RPMI8226 (cell line): ENCODE results near the gene DRICH1.
"Not testable (repeated sequence)": the region's sequence is repeated elsewhere in the genome, so short reads cannot be mapped to it uniquely, and the experiment has no call there.

Source experiments
- DNase-seq: peaks from one replicate; pipeline ENCODE4 v3.0.0-alpha.2; 2015

Gene DRICH1

DNA sequence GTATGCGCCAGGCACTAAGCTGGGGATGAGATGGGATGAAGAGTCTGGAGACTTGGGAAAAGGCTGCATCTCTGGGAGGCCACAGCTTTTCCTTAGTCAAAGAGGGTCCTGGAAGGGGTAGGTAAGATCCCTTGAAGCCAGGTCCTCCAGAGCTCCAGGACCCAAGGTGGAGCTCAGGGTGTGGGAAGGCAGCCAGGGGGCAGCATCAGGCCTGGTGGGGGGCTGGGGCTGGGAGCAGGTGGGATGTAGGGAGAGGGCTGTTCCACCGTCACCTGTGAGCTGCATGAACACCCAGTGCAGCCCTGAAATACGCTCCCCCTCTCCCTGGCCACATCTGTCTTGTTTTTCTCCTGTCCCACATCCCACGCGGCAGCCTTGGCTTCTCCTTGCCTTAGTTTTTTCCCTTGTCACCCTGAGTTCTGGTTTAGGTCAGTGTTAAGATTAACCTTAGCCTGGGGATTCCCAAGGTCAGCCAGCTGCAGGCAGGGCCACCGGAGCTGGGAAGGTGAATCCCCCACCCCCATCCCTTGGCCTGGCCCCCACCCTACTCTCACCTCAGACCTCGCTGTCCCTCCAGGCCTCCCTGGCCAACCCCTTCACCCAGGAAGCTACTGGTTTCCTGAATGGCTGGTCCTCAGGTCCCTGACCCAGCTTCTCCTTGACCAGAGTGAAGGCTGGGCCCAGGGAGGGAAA lies 34.4 kb downstream of the DRICH1 start:
- DNase-seq = not testable (repeated sequence)

DNA sequence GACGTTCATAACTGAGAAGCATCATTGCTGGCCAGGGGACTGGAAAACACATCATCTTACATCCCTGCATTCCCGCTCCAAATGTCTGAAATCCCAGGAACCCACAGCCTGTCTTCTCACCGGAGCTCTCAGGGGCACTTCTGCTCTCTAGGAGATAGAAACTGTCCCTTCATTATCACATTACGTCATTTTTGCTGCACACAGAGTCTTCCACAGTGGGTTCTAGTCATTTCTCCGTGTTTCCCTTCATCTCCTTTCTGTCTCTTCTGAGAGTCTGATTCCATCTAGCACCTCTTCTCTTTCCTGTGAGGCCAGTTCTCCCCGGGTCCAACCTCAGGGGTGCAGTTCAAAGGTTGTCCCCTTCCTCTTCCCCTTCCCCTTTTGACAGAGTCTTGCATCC lies 36.2 kb downstream of the DRICH1 start:
- not testable (repeated sequence) for DNase-seq

DNA sequence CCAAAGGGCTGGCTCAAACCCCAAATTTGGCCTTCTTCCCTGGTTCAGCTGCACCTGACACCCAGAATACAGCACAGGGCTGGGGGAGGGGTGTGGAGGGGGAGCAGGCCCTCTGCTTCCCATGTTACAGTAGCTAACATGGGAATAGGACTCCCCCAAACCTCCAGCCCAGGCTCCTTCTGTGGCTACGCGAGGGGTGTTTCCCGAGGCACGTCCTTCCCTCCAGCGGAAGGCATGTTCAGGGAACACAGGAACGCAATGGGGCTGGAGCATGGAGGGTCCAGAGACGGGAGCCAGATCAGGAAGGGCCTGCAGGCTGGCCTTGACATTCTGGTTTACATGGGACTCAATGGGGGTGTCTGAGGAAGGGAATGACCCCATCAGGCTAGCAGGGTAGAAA lies 40.3 kb downstream of the DRICH1 start:
- DNase-seq = no peak

DNA sequence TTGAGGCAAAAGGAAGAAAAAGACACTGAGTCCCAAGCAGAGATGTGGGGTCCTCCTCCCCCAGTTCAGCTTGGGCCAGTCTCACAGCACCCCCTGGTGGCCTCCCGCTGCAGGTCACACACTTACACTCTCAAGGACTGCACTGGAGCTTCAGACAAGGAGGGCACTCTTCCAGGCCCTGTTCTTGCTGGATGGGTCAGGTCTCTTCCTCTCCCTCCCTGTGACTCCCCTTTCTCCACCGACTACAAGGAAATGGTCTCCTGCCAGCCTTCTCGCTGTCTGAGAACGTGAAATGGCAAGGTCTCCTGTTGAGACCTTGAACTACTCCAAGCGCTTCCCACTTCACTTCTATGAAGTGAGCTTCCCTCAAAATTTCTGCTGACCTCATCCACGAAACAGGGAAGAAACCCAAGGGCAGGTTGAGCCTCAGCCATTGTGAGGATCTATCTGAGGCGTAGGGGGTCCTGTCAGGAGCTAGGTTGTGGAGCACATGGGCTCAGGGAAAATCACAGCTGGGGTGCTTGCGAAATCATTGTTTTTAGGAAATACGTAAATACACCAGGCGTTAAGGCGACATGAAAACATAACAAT lies 40.8 kb downstream of the DRICH1 start:
- DNase-seq = peak; percentile 51

DNA sequence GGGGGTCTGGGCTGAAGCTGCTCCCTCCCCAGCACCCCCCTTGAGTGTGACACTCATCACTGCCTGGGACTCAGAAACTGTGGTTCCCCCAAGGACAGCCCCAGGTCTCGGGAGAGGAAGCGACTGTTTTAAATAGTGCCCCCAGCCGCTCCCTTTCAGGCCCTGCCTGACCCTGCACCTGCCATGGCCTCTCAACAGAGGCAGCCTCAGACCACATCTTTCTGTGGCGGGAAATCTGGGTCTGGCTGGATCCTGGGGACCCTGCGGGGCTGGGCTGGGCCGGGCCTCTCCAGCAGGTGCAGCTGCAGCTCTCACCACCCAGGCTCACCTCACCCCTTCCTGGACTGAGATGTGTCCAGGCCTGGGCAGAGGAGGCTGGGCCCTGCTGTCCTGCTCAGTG lies 48.3 kb downstream of the DRICH1 start:
- DNase-seq = peak; percentile 18

DNA sequence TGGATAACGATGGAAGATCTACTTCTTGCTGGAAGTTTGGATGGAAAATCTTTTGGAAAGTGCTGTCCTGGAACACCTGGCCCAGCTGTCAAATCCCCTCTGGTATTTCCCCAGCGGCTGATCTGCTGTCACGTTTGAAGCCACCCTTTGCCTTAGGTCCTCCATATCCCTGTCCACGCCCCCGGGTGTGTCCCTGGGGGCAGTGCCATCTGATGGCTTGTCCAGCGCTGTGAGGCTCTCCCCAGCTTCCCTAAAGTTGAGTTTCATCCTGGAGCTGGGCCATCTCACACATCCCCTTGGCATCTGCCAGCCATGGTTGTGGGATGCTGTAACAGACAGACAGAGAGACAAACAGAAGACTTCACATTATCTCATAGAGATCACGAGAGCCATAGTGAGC lies 49.0 kb downstream of the DRICH1 start:
- no peak for DNase-seq

DNA sequence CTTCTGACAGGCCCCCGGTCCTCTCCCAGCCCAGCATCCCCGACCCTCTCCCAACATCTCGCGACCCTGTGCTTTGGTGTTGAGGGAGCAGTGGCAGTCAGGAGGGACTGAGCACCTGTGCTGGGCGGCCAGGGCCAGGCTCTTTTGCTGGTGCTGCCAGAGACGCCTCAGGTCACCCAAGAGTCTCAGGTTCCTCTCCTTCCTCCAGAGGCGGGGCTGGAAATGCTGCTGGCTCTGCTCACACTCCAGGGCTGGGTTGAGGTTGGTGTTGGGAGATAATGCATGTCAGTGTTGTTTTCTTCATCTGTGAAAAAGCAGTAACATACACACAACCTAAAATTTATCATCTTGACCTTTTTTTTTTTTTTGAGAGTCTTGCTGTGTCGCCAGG lies 50.9 kb downstream of the DRICH1 start:
- DNase-seq = no peak

DNA sequence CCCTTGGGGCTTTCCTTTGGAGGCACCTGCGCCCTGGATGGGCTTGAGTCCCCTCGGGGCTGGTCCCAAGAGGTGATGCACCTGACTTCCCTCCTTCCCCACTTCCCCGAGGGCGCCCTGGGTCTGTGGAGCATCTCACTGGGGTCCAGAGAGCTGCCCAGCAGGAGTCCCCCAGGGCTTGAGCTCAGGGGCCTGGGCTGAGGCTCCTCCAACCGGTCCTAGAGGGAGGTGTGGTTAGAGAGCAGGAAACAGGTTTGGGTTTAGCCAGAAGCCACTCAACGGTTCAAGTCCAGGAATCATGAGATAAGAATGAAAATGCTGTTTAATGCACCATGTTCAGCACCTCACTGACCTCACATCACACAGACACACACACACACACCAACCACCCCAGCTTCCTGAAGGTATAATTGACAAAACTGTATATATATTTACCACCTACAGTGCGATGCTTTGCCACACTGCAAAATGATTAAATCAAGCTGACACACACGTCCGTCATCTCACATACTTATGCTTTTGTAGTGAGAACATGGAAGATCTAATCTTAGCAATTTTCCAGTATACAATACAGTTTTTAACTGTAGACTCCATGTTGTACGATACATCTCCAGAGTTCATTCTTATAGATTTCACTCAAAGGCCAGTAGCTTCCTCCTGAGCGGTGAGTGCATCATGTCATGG lies 51.4 kb downstream of the DRICH1 start:
- no peak for DNase-seq

DNA sequence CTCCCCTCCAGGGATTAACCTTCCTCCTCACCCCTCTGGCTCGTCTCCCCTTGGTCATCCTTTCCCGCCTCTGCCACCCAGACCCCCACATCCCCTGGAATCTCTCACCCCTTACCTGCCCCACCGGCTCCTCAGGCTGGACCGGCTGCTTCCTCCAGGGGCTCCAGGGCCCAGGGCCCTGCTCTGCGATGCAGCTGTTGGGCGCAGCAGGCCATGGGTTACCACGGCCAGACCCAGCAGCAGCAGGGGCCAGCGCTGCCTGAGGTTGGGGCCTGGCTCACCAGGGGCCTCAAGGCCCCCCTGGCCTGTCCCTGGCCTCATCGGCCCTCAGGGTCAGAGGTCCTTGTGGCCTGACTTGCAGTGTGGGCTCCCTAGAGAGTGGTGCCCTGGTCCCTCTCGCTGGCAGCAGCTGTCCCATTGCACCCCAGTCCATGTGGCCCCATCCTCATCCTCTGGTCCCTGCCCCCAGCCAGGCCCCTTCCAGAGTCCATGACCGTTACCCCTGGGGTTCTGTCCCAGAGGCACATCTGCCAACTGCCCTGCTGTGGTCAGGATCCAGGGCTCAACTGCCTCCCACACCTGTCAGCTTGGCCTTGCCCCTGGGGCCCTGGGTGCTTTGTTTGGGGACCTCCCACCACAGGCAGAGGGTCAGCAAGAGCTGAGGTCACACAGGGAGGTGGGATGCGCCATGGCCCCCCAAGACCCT lies 52.1 kb downstream of the DRICH1 start, which contains the start of gene IGLL1:
Gene IGLL1 (minus strand): TSS at position 421 of the 706 bp plus-strand sequence. CDS start 100 bp downstream, at position 321.
- no peak for DNase-seq

DNA sequence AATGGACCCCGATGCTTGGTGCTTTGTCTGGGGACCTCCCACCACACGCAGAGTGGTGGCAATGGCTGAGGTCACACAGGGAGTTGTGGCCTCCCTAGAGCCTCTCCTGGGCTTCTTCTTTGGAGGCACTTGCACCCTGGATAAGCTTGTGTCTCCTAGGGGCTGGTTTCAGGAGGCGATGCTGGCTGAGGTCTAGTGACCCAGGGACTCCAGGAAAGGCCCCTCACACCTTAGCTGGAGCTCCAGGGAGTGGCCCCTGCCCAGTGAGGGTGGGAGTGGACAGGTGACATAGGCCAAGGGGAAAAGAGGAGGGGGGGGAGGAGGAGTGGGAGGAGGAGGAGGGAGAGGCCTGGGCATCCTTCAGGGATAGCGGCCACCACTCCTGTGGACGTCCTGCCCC lies 52.8 kb downstream of the DRICH1 start:
- DNase-seq = no peak

DNA sequence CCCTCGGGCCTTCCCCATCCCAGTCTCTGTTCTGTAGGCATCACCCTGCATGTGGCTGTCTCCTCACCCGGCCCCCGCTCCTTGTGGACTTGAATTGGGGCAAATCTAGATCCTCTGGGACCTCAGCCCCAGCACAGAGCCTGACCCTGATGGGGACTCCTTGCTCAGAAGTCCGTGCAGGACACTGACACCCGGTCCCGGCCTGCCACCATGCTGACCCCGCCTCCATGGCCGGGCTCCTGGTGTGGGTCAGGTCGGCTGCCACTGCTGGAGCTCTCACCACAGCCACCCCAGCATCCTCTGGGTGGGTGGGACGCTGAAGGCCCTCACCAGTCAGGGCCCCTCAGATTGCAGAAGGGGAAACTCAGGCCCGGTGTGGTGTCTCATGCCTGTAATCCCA lies 53.8 kb downstream of the DRICH1 start:
- DNase-seq = no peak

DNA sequence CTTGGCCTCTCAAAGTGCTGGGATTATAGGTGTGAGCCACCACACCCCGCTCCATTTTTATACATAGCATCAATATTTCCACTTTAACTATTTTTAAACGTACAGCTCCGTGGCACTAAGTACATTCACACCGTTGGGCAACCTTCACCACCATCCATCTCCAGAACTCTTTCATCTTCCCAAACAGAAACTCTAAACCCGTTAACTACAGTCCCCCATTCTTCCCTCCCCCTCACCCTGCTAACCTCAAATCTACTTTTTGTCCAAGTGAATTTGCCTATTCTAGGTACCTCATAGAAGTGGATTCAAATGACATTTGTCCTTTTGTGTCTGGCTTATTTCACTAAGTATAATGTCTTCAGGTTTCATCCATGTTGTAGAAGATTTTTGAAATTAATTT lies 55.4 kb downstream of the DRICH1 start:
- DNase-seq = no peak

DNA sequence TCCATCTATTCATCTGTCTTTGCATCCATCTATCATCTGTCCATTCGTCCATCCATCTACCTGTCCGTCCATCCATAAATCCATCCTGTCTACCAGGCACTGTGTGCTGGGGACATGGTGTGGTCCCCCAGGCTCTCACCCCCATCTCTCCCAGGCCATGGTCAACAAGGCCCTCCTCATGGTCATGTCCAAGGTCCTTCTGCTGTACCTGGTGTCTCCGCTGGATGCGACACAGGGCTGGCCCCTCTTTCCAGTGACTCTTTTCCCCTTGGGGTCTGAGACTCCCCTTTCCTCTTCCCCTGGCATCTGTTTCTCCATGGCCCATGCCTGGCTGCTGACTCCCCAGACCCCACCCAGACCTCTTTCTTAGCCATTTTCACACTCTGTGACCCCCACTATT lies 56.5 kb downstream of the DRICH1 start:
- no peak for DNase-seq

DNA sequence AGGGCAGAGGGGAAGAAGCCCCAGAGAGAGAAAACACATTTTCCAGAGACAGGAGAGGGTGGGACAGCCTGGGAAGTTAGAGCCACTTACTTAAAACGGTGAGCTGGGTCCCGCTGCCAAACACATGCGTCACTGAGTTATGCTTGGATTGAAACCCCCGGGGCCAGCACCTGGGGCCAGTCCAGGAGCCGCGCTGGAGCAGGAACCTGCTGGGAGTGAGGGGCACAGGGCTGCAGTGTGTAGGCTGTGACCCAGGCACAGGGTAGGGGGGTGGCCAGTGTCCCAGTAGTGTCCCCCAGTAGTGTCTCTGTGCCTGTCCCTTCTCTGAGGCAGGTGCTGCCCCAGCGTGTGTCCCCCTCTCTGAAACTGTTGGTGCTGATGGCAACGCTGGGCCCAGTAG lies 57.2 kb downstream of the DRICH1 start:
- no peak for DNase-seq

DNA sequence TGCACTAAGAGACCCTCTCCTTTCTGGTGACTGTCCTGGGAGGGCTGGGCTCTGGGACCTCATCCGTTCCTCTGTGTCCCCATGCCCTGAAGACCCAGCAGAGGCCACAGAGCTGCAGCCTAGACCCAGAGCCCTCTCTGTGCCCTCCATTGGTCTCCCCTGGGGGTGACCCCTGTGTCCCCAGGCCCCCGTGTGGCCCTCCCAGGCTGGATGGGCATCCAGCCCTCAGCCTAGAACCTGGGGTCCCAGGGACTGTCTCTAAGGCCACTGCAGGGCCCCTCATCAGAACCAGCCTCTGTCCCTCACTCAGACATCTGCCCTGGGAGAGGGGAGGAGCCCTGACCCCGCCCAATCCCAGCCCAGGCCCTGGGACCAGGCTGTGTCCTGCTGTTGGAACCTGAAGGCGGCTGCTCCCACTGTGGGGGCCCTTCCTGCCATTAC lies 57.7 kb downstream of the DRICH1 start:
- no peak for DNase-seq

DNA sequence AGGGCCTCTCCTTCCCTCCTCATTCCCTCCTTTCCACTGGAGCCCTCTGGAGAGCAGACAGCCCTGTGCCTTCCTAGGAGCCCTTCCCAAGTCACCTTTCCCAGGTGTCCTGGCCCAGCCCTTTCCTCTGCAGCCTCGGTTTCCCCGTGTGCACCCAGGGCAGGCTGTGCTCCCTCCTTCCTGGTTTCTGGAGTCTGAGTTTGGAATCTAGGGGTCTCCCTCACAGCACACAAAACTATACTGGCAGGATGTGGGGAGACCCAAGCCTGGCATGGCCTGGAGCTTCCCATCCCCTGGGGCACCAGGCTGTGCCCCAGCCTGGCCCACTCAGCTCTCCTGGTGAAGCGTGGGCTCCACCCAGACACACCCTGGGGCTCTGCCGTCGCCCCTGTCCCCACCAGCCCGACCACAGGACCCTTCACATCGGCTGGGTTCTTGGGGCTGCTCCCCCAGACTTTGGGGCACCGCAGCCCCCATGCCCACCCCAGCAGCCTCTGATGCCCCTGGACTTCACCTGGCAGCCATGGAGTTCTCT lies 58.4 kb downstream of the DRICH1 start:
- DNase-seq = not testable (repeated sequence)

DNA sequence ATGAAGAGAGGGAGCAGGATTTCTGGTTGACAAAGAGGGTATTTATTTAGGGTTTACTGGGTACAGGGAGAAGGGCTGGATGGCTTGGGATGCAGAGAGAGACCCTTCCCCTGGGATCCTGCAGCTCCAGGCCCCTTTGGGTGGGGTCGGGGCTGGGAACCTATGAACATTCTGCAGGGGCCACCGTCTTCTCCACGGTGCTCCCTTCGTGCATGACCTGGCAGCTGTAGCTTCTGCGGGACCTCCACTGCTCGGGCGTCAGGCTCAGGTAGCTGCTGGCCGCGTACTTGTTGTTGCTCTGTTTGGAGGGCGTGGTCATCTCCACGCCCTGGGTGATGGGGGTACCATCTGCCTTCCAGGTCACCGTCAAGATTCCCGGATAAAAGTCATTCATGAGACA lies 59.0 kb downstream of the DRICH1 start:
- not testable (repeated sequence) for DNase-seq

DNA sequence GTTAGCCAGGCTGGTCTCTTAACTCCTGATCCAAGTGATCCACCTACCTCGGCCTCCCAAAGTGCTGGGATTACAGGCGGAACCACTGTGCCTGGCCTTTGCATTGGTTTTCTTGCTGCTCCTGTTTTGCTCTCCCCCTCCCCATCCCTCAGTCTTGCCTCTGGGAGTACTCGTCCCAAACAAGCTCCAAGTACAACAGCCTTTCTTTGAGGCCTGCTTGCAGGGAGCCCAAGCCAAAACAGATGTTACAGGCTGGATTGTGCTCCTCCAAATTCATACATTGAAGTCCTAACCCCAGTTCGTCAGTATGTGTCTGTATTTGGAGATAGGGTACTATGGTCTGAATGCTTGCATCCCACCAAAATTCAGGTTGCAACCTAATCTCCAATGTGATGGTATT lies 60.6 kb downstream of the DRICH1 start:
- DNase-seq = no peak

DNA sequence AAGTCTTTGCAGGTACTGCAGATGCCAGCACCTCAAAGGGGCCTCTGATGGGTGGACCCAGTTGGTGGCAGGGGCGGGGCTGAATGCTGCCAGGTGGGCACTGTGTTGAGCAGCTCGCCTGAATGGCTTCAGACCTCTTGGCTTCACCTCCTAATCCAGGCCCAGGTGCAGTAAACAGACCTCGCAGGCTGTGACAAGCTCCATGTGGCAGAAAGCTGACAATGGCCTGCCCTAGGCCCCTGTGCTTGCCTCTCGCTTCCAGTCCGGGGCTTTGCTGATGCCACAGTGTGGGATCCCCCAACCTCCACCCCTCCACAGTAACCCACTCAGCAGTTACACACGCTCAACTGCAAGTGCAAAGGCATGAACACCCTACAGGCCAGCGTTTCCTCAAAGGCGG lies 61.4 kb downstream of the DRICH1 start:
- DNase-seq = no peak

DNA sequence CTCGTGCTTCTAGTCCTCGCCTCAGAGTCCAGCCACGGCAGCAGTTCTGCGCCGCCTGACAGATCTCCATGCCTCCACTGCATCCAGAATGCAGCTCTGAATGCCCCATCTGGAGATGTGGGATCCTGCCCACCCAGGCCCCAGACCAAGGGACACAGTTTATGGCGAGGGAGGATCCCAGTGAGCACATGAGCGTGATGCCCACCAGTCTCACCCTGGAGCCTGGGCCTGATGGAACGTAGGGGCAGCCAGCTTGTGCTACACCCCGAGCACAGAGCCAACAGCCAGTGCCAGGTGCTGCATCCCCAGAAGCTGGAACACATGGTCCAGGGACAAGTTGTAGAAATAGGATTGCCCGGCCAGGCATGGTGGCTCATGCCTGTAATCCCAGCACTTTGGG lies 62.4 kb downstream of the DRICH1 start:
- DNase-seq = no peak

DNA sequence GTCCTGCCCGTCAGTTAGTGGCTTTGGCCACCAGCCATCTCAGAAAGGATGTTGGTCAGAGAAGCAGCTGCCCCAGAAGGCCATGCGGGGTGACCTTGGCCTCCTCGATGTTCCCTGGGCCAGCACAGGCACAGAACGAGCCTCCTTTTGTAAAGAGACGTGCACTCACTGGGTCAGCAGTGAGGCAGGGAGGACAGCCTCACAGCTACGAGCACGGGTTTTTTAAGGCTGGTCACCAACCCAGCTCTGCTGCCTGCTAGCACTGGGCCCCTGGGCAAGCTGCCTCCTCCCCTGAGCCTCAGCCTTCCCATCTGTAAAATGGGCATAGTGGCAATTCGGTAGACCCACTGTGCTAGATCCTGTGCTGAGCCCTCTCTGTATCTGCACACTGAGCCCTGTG lies 62.8 kb downstream of the DRICH1 start:
- no peak for DNase-seq

DNA sequence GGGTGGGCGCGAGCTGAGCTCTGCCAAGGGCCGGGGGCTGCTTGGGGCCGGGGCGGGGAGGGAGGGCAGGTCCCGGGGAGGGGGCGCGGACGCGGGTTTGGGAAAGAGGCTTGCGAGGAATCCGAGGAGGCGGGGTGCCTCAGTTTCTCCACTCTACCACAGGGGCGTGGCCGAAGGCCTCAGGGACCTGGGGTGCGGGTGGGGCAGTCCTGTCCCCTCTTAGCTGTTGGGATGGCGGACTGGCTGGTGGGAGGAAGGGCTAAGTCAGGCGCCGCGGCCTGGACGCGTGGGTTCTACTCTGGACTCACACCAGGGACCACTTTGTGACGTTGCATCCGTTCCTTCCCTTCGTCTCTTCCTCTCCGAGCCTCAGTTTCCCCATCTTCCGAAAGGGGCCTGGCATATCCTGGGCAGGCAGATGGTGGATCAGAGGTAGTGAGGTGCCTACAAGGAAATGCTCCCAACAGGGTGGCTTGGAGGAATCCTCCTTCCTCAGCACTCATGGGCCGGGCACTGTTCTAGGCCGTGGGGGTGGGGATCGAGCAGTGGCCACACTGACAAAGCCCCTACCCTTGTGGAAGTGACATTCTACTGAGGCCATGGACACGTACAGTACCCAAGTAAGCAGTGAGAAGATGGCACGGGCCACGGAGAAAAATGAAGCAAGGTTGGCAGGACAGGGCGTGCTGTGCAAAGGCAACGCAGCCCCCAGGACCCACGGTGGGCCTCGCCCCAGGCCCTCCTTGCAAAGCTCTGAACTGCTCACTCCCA lies 65.2 kb downstream of the DRICH1 start:
- no peak for DNase-seq
